Body of pancreas (tissue), 4 donors: ENCODE measurements around the gene RNF168. TPM values are rescaled to one million over a fixed set of nuclear protein-coding genes. Genes with fewer than 3 reads are reported as not detected.
"Not testable (repeated sequence)": the region's sequence is repeated elsewhere in the genome, so short reads cannot be mapped to it uniquely, and the experiment has no call there.

Experiments
- ATAC-seq: fragments of 150-250 bp; one replicate; pipeline ENCODE4 v1.9.1; 2016
- DNase-seq, 4 donors: peaks; one replicate each; pipeline ENCODE4 v3.0.0-alpha.2; 2019
- H3K27ac ChIP-seq, 4 donors: fragments of 200-600 bp; sonication (generic); 1 replicate in 3 of 4; 2 replicates in 1 of 4; pipeline versions ENCODE4 v1.5.1 to v1.6.1; 2016 to 2019; ENCODE audit warnings: mild to moderate bottlenecking in 1 of 4, mixed read lengths in 1 of 4, moderate library complexity in 1 of 4
- H3K27me3 ChIP-seq, 2 donors: fragments of 200-600 bp; sonication (generic); one replicate each; pipeline ENCODE4 v1.6.0; 2016; ENCODE audit warnings: mild to moderate bottlenecking in 1 of 2
- H3K36me3 ChIP-seq, 2 donors: fragments of 200-600 bp; sonication (generic); replicated peaks in 1 of 2; 2 replicates each; pipeline ENCODE4 v1.5.1; 2016; ENCODE audit warnings: low read depth in 2 of 2; ENCODE audit not compliant: insufficient read depth in 1 of 2
- H3K4me1 ChIP-seq: fragments of 200-600 bp; sonication (generic); one replicate; pipeline ENCODE4 v1.6.0; 2016
- H3K4me3 ChIP-seq, 2 donors: fragments of 200-600 bp; sonication (generic); 1 replicate in 1 of 2; 2 replicates in 1 of 2; pipeline ENCODE4 v1.5.1; 2016 to 2019
- H3K9me3 ChIP-seq, 3 donors: fragments of 200-600 bp; sonication (generic); 1 replicate in 2 of 3; 2 replicates in 1 of 3; pipeline ENCODE4 v1.5.1; 2016
- POLR2A ChIP-seq, 3 donors: fragments of 450-650 bp; IDR thresholded peaks; one replicate each; pipeline ENCODE4 v1.6.1; 2016; ENCODE audit warnings: antibody characterized with exemption in 3 of 3, mild to moderate bottlenecking in 2 of 3
- WGBS, 2 donors: methylation state at CpG; one replicate each; pipeline ENCODE4 v1.1.5; 2017; 5-methylcytosine and 5-hydroxymethylcytosine counted together
- intact Hi-C: fragments of 100-400 bp; cut with DNase I; formaldehyde crosslinking; loops from one replicate; pipeline ENCODE4 v1.15.1; 2023
- total RNA-seq, 2 donors: library from RNA; depleted of rRNA; stranded (reverse); fragments of >200 nt; gene quantifications; one replicate each; pipeline ENCODE4 v1.1.0, GENCODE V29; 2016
- TF ChIP-seq, protein P1 (sequence below), 7 experiments: fragments of 450-650 bp in 4 of 7; fragments of 200-600 bp in 3 of 7; sonication (generic) in 3 of 7; IDR thresholded peaks; one replicate each; pipeline ENCODE4 v1.5.1; 2016 to 2019; ENCODE audit warnings: antibody characterized with exemption in 7 of 7

The RNF168 gene
- total RNA-seq, 2 donors from 2014 or later = 7.0 to 8.9 TPM

DNA sequence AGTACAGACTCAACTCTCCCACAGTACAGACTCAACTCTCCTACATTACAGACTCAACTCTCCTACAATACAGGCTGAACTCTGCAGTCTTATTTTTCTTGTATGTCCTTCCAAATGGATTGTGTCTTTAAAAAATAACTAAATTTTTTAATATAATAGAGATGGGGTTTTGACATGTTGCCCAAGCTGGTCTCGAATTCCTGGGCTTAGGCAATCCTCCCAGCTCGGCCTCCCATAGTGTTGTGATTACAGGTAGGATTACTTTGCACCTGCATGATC is 40.2 kb downstream of the RNF168 start:
- H3K4me3 ChIP-seq = no peak overlapping the region
- H3K27me3 ChIP-seq = no peaks in the 10 kb centered on the region
- H3K36me3 ChIP-seq = no peaks in the 10 kb centered on the region
- H3K27ac ChIP-seq = no peak overlapping the region
- no peak for ATAC-seq
- no peaks in the 10 kb centered on the region for H3K9me3 ChIP-seq
- intact Hi-C loops = no loop called here
- WGBS, 2 donors = 95 to 98% methylated on average over 2 of the region's 2 CpGs
- H3K4me1 ChIP-seq = no peaks in the 10 kb centered on the region
- no peak for TF ChIP-seq POLR2A (IDR thresholded peaks at IDR 0.05)
- TF ChIP-seq, protein P1, sequence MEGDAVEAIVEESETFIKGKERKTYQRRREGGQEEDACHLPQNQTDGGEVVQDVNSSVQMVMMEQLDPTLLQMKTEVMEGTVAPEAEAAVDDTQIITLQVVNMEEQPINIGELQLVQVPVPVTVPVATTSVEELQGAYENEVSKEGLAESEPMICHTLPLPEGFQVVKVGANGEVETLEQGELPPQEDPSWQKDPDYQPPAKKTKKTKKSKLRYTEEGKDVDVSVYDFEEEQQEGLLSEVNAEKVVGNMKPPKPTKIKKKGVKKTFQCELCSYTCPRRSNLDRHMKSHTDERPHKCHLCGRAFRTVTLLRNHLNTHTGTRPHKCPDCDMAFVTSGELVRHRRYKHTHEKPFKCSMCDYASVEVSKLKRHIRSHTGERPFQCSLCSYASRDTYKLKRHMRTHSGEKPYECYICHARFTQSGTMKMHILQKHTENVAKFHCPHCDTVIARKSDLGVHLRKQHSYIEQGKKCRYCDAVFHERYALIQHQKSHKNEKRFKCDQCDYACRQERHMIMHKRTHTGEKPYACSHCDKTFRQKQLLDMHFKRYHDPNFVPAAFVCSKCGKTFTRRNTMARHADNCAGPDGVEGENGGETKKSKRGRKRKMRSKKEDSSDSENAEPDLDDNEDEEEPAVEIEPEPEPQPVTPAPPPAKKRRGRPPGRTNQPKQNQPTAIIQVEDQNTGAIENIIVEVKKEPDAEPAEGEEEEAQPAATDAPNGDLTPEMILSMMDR (IDR thresholded peaks at IDR 0.05) = no peak
- DNase-seq = no peak

DNA sequence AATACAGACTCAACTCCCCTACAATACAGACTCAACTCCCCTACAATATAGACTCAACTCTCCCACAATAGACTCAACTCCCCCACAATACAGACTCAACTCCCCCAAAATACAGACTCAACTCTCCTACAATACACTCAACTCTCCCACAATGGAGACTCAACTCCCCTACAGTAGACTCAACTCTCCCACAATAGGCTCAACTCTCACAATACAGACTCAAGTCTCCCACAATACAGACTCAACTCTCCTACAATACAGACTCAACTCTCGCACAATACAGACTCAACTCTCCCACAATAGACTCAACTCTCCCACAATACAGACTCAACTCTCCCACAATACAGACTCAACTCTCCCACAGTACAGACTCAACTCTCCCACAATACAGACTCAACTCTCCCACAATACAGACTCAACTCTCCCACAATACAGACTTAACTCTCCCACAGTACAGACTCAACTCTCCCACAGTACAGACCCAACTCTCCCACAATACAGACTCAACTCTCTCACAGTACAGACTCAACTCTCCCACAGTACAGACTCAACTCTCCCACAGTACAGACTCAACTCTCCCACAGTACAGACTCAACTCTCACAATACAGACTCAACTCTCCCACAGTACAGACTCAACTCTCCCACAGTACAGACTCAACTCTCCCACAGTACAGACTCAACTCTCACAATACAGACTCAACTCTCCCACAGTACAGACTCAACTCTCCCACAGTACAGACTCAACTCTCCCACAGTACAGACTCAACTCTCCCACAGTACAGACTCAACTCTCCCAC is 40.7 kb downstream of the RNF168 start:
- intact Hi-C loops, H3K9me3 ChIP-seq, H3K27me3 ChIP-seq, DNase-seq, H3K4me1 ChIP-seq, ATAC-seq, H3K27ac ChIP-seq, H3K4me3 ChIP-seq, H3K36me3 ChIP-seq: not testable (repeated sequence)
- WGBS, 2 donors = 90 to 96% methylated on average over 1 of the region's 1 CpG

DNA sequence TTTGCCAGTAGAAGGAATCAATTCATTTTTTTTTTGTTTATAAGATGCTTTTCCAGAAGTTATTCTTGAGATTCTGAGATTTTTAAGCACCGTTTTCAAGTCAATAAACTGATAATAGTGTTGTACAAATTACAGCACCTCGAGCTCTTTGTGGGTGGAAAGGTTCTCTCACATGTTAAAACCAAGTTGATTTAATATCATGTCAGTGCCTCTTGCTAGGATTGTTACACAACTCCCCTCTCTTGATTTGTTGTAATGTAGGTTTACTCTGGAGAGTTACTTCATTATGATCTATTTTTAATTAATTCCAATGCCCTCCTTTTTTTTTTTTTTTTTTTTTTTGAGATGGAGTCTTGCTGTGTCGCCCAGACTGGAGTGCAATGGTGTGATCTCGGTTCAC is 45.5 kb downstream of the RNF168 start:
- H3K4me3 ChIP-seq = no peak overlapping the region
- no peak overlapping the region for H3K27ac ChIP-seq
- TF ChIP-seq, protein P1 (IDR thresholded peaks at IDR 0.05) = no peak
- TF ChIP-seq POLR2A (IDR thresholded peaks at IDR 0.05) = no peak
- no peaks in the 10 kb centered on the region for H3K36me3 ChIP-seq
- DNase-seq (no peak), ATAC-seq (no peak)
- H3K27me3 ChIP-seq = no peaks in the 10 kb centered on the region
- H3K9me3 ChIP-seq = no peaks in the 10 kb centered on the region
- intact Hi-C loops = no loop called here
- H3K4me1 ChIP-seq = no peaks in the 10 kb centered on the region
- 71 to 75% methylated on average over 4 of the region's 4 CpGs for WGBS, 2 donors

DNA sequence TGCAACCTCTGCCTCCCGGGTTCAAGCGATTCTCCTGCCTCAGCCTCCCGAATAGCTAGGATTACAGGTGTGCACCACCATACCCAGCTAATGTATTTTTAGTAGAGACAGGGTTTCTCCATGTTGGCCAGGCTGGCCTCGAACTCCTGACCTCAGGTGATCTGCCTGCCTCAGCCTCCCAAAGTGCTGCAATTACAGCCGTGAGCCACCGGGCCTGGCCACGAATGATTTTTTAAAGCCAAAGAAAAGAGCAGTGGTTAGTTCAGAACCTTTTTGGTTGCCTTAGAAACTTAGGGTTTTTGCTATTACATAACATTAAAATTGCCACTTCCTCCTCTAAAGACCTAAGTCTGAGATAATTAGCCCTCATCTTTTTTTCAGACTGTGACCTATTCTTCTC is 46.1 kb downstream of the RNF168 start:
- WGBS, 2 donors = 72 to 73% methylated on average over 7 of the region's 7 CpGs
- H3K4me1 ChIP-seq, intact Hi-C loops, H3K27me3 ChIP-seq, ATAC-seq, H3K9me3 ChIP-seq, H3K36me3 ChIP-seq, H3K4me3 ChIP-seq, DNase-seq, H3K27ac ChIP-seq: not testable (repeated sequence)

DNA sequence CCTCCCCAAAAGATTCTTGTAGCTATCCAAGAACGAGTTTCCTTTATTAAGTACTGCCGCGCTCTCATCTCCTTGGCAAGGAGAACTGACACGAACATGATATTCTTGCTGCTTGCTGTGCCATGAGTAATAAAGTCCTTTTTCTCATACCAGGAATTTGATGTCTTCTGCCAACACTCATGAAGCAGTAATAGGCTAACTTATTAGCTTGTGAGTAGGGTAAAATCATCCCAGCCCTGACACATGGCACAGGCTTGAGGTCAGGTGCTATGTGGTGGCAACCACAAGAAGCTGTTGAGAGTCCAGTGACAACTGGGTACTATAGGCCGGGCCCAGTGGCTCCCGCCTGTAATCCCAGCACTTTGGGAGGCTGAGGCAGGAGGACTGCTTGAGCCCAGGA is 48.6 kb downstream of the RNF168 start:
- Histone ChIP-seq H3K27ac (no peak overlapping the region), H3K4me1 (no peaks in the 10 kb centered on the region), H3K9me3 (no peaks in the 10 kb centered on the region), H3K4me3 (no peak overlapping the region), H3K27me3 (no peaks in the 10 kb centered on the region), H3K36me3 (no peaks in the 10 kb centered on the region)
- intact Hi-C loops = no loop called here
- TF ChIP-seq, protein P1 (IDR thresholded peaks at IDR 0.05) = no peak
- no peak for TF ChIP-seq POLR2A (IDR thresholded peaks at IDR 0.05)
- ATAC-seq (no peak), DNase-seq (no peak)
- WGBS, 2 donors = 87 to 91% methylated on average over 6 of the region's 6 CpGs

DNA sequence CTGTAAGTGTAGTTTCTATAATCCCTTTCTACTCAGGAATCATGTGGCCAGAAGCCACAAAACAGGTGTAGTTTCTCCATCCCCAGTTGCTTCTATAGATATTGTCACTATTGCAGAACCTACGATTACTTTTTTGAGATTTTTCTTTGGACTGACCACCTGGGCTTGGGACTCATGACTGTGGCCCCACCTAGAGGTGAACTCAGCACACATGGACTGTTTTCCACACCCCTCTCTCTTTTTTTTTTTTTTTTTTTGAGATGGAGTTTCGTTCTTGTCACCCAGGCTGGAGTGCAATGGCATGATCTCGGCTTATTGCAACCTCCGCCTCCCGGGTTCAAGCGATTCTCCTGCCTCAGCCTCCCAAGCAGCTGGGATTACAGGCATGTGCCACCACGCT is 58.2 kb downstream of the RNF168 start:
- H3K4me1 ChIP-seq, ATAC-seq, H3K27me3 ChIP-seq, H3K4me3 ChIP-seq, H3K36me3 ChIP-seq, H3K27ac ChIP-seq, intact Hi-C loops, H3K9me3 ChIP-seq: not testable (repeated sequence)
- peak in 1 of 4 donors; percentile 13 for DNase-seq
- TF ChIP-seq, protein P1 (IDR thresholded peaks at IDR 0.05) = peak in 2 of 7 experiments; percentile 17 to 19
- 68 to 83% methylated on average over 7 of the region's 7 CpGs for WGBS, 2 donors
